HG03575 (cell line): Measurements from ENCODE around the gene GOLM1.

Source experiments
- ATAC-seq: cut with Tn5 transposase; IDR thresholded peaks from one replicate; pipeline ENCODE4 v1.9.1; 2021; ENCODE audit not compliant: unreplicated experiment, insufficient number of reproducible peaks, low FRiP score; ENCODE audit errors: extremely low read depth

The GOLM1 gene

DNA sequence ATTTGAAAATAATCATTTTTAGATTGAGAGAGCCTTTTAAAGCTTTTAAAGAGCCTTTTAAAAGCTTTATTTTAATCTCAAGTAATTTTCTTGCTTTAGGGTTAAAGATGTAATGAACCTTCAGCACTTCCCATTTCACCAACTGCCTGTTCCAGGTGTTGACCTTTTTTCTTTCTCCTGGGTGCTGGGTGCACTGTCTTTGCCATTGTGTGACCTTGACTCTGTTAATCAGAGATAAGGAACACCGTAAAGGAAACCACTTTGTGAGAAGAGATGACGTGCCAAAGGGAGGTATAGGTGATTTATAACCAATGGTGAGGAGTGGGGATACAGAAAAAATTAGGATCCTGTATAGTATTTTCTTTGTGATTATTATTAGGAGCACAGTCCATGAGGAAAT is 90.2 kb downstream of the GOLM1 start:
- ATAC-seq: no peak

GRCh38 chr9:86005253-86005775 is 94.0 kb downstream of the GOLM1 start:
- no peak for ATAC-seq

GRCh38 chr9:85995599-85995998 is 103.8 kb downstream of the GOLM1 start:
- ATAC-seq: no peak

DNA sequence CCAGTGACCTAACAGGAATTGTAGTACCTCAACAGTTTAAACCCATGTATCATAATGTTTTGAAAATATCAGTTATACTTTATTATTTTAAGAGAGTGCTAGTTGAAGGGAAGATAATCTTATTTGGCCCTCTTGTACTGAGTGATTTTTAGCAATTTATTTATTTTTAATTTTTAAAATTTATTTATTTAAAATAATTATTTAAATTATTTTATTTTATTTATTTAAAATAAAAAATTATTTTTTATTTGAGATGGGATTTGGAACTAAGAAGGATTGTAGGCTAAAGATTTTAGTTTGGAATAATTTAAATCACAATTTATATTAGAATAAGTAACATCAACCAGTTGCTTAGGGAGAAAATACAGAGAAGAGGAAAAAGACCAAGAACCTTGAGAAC is 104.3 kb downstream of the GOLM1 start:
- no peak for ATAC-seq

GRCh38 chr9:85994191-85994590 is 105.2 kb downstream of the GOLM1 start:
- ATAC-seq: no peak

GRCh38 chr9:85987236-85987635 is 112.1 kb downstream of the GOLM1 start:
- ATAC-seq: no peak

DNA sequence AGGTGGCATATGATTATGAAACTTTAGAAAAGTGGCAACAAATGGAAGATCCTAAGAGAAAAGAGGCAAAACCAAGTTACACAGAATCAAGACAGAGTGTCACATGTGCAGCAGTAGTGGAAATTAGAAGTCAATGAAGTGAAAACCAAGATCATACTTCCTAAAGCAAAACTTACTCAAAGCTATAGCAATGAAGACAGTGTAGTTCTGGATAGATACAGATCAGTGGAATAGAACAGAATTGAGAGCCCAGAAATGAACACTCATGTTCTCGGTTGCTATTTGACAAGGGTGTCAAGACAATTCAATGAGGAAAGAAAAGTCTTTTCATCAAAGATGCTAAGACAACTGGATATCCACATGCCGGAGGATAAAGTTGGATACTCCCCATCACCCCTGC is 114.9 kb downstream of the GOLM1 start:
- ATAC-seq: no peak

- no peak for ATAC-seq
Observed at GRCh38 chr9:85981369-85981768, 118.0 kb downstream of the GOLM1 start.

- no peak for ATAC-seq
Observed at GRCh38 chr9:85978496-85978895, 120.9 kb downstream of the GOLM1 start.
